ENCODE results near the gene RFPL2.
"Not testable (repeated sequence)": the region's sequence is repeated elsewhere in the genome, so short reads cannot be mapped to it uniquely, and the experiment has no call there.

RFPL2 gene

GRCh38 chr22:32164075-32164860, 40.6 kb downstream of the RFPL2 start:
- no peak for DNase-seq (ENCODE audit: low spot score)

GRCh38 chr22:32160411-32160810, 44.5 kb downstream of the RFPL2 start:
- not testable (repeated sequence) for DNase-seq (ENCODE audit: low spot score)

GRCh38 chr22:32158712-32159533, 46.0 kb downstream of the RFPL2 start, which contains the start of gene C22orf42:
Gene C22orf42 (minus strand): TSS chr22:32159303. CDS start chr22:32159215, 88 bp downstream.
- DNase-seq (ENCODE audit: low spot score), result no peak

GRCh38 chr22:32157632-32158031, 47.2 kb downstream of the RFPL2 start:
- not testable (repeated sequence) for DNase-seq (ENCODE audit: low spot score)

- not testable (repeated sequence) for DNase-seq (ENCODE audit: low spot score)
Measured at GRCh38 chr22:32154727-32155126, 50.1 kb downstream of the RFPL2 start.

- not testable (repeated sequence) for DNase-seq (ENCODE audit: low spot score)
Measured at GRCh38 chr22:32151641-32152040, 53.2 kb downstream of the RFPL2 start.

- DNase-seq (ENCODE audit: low spot score), result not testable (repeated sequence)
Measured at GRCh38 chr22:32150647-32151046, 54.2 kb downstream of the RFPL2 start.

GRCh38 chr22:32148372-32148771, 56.5 kb downstream of the RFPL2 start:
- not testable (repeated sequence) for DNase-seq (ENCODE audit: low spot score)

GRCh38 chr22:32147128-32147527, 57.7 kb downstream of the RFPL2 start:
- not testable (repeated sequence) for DNase-seq (ENCODE audit: low spot score)

- no peak for DNase-seq (ENCODE audit: low spot score)
Measured at GRCh38 chr22:32144496-32145274, 60.2 kb downstream of the RFPL2 start.

GRCh38 chr22:32142600-32142999, 62.3 kb downstream of the RFPL2 start:
- no peak for DNase-seq (ENCODE audit: low spot score)

- DNase-seq (ENCODE audit: low spot score), result not testable (repeated sequence)
Measured at GRCh38 chr22:32140688-32141087, 64.2 kb downstream of the RFPL2 start.
